GM12878 (cell line): Measurements from ENCODE around the gene NPM1. TPM values are rescaled to one million over a fixed set of nuclear protein-coding genes. Genes with fewer than 3 reads are reported as not detected.

Source experiments
- ATAC-seq: fragments of 200-7000 bp; cut with Tn5 transposase; 3 replicates; pipeline ENCODE4 v1.9.1; 2020; ENCODE audit warnings: mild to moderate bottlenecking, moderate library complexity
- BruUV-seq: library from RNA; stranded (reverse); fragments of 400-500 nt; replicated peaks from 2 replicates; lab custom pipeline; 2021; lab: Mats Ljungman, UMichigan
- CTCF ChIA-PET: fragments of 300-600 bp; sonication (Branson Sonifier 250); formaldehyde crosslinking; extraction: SDS; loops from one replicate; lab custom pipeline; 2021; ENCODE audit warnings: inconsistent platforms; lab: Yijun Ruan, JAX
- POLR2A ChIA-PET: fragments of 350-600 bp; formaldehyde crosslinking; extraction: SDS; loops from one replicate; lab custom pipeline; 2021; ENCODE audit warnings: inconsistent platforms; lab: Charles Lee
- RAD21 ChIA-PET: fragments of 300-600 bp; sonication (Branson Sonifier 250); formaldehyde crosslinking; loops from one replicate; lab custom pipeline; 2023; ENCODE audit warnings: antibody characterized with exemption; ENCODE audit not compliant: unreplicated experiment; lab: Charles Lee
- SMC1A ChIA-PET: fragments of 300-600 bp; sonication (Branson Sonifier 250); formaldehyde crosslinking; loops from one replicate; lab custom pipeline; 2023; ENCODE audit not compliant: unreplicated experiment, uncharacterized antibody; lab: Charles Lee
- DNase-seq: peaks from one replicate; pipeline ENCODE4 v3.0.0-alpha.2; 2011; ENCODE audit warnings: low read depth, low spot score
- FAIRE-seq: peaks from 3 replicates; lab custom pipeline; 2011; peaks lifted over from hg19 to GRCh38; lab: Jason Lieb, UNC
- H2AFZ ChIP-seq: 2 replicates; pipeline ENCODE4 v1.6.0; 2011; ENCODE audit warnings: low read depth, low read length, control low read depth; ENCODE audit not compliant: control insufficient read depth
- H3K27ac ChIP-seq: 2 replicates; pipeline ENCODE4 v1.5.1; 2011; ENCODE audit warnings: control low read depth; ENCODE audit not compliant: control insufficient read depth, insufficient read depth
- H3K27me3 ChIP-seq, 2 experiments: replicated peaks in 1 of 2; 2 replicates each; pipeline versions ENCODE4 v1.6.0 to v1.6.1; 2011; ENCODE audit warnings: low read length in 1 of 2; ENCODE audit not compliant: control insufficient read depth in 2 of 2, insufficient read depth in 2 of 2
- H3K36me3 ChIP-seq, 2 experiments: 2 replicates each; pipeline ENCODE4 v1.5.1; 2011; ENCODE audit warnings: low read length in 1 of 2; ENCODE audit not compliant: control insufficient read depth in 2 of 2, insufficient read depth in 2 of 2
- H3K4me1 ChIP-seq: 2 replicates; pipeline ENCODE4 v1.6.1; 2011; ENCODE audit warnings: mild to moderate bottlenecking, low read length, moderate library complexity, mixed read lengths; ENCODE audit not compliant: control insufficient read depth, insufficient read depth
- H3K4me2 ChIP-seq: 2 replicates; pipeline ENCODE4 v1.6.0; 2011; ENCODE audit warnings: control low read depth; ENCODE audit not compliant: control insufficient read depth, insufficient read depth
- H3K4me3 ChIP-seq: fragments of 200-600 bp; sonication (generic); 2 replicates; pipeline ENCODE4 v1.5.1; 2016
- H3K79me2 ChIP-seq: 2 replicates; pipeline ENCODE4 v1.6.0; 2011; ENCODE audit warnings: low read length; ENCODE audit not compliant: control insufficient read depth, insufficient read depth
- H3K9ac ChIP-seq: 2 replicates; pipeline ENCODE4 v1.8.0; 2011; ENCODE audit warnings: low read length, control low read depth, mixed read lengths; ENCODE audit not compliant: control insufficient read depth, insufficient read depth
- H3K9me3 ChIP-seq: replicated peaks from 3 replicates; pipeline ENCODE4 v1.5.1; 2011; ENCODE audit warnings: mild to moderate bottlenecking, low read length; ENCODE audit not compliant: control insufficient read depth, insufficient read depth
- H4K20me1 ChIP-seq: 2 replicates; pipeline ENCODE4 v1.6.0; 2011; ENCODE audit not compliant: control insufficient read depth, insufficient read depth
- ATF7 ChIP-seq: fragments of 450-650 bp; IDR thresholded peaks from 2 replicates; pipeline ENCODE4 v1.6.1; 2016; ENCODE audit warnings: low read depth, mild to moderate bottlenecking
- BHLHE40 ChIP-seq, 2 experiments: fragments of 450-650 bp in 1 of 2; IDR thresholded peaks; 2 replicates each; pipeline ENCODE4 v1.6.1; 2011 to 2017; ENCODE audit warnings: low read depth in 2 of 2, borderline replicate concordance in 1 of 2, improper control_type of control experiment in 1 of 2, low read length in 1 of 2, mild to moderate bottlenecking in 1 of 2
- CHD4 ChIP-seq: fragments of 200-600 bp; sonication (generic); IDR thresholded peaks from 2 replicates; pipeline ENCODE4 v1.6.1; 2016; ENCODE audit warnings: mild to moderate bottlenecking
- EGR1 ChIP-seq, 2 experiments: IDR thresholded peaks; 1 replicate in 1 of 2; 2 replicates in 1 of 2; pipeline ENCODE4 v1.6.1; 2011 to 2012; ENCODE audit warnings: low read depth in 2 of 2, low read length in 2 of 2, borderline replicate concordance in 1 of 2, mild to moderate bottlenecking in 1 of 2, moderate library complexity in 1 of 2
- HDGF ChIP-seq: fragments of 450-650 bp; IDR thresholded peaks from 2 replicates; pipeline ENCODE4 v1.6.1; 2016; ENCODE audit warnings: antibody characterized with exemption
- KLF5 ChIP-seq: fragments of 450-650 bp; IDR thresholded peaks from 2 replicates; pipeline ENCODE4 v1.6.1; 2014; ENCODE audit warnings: mild to moderate bottlenecking; ENCODE audit not compliant: partially characterized antibody
- NFXL1 ChIP-seq: fragments of 450-650 bp; IDR thresholded peaks from 2 replicates; pipeline ENCODE4 v1.6.1; 2017; ENCODE audit warnings: antibody characterized with exemption, mild to moderate bottlenecking, borderline replicate concordance
- NFYA ChIP-seq: IDR thresholded peaks from 2 replicates; pipeline ENCODE4 v1.6.1; 2011; ENCODE audit warnings: low read depth, mild to moderate bottlenecking, low read length, improper control_type of control experiment, borderline replicate concordance
- NRF1 ChIP-seq: conservative IDR thresholded peaks from 2 replicates; pipeline ENCODE4 v1.6.1; 2011; ENCODE audit warnings: mild to moderate bottlenecking, low read depth, low read length, improper control_type of control experiment
- POLR2A ChIP-seq: IDR thresholded peaks from 2 replicates; pipeline ENCODE4 v1.6.1; 2011; ENCODE audit warnings: low read depth, mild to moderate bottlenecking, low read length
- RAD51 ChIP-seq: fragments of 450-650 bp; IDR thresholded peaks from 2 replicates; pipeline ENCODE4 v1.6.1; 2016; ENCODE audit warnings: moderate library complexity, mild to moderate bottlenecking, inconsistent platforms
- RELA ChIP-seq: fragments of 450-650 bp; IDR thresholded peaks from 2 replicates; pipeline ENCODE4 v1.8.0; 2014; ENCODE audit warnings: borderline replicate concordance; ENCODE audit not compliant: partially characterized antibody
- SIX5 ChIP-seq: IDR thresholded peaks from 2 replicates; pipeline ENCODE4 v1.6.1; 2011; ENCODE audit warnings: mild to moderate bottlenecking, low read depth, low read length, moderate library complexity; ENCODE audit not compliant: severe bottlenecking
- SPI1 ChIP-seq: IDR thresholded peaks from 2 replicates; pipeline ENCODE4 v1.6.1; 2011; ENCODE audit warnings: low read depth, mild to moderate bottlenecking, low read length, moderate library complexity, borderline replicate concordance; ENCODE audit not compliant: insufficient read depth
- TCF7 ChIP-seq: IDR thresholded peaks from 2 replicates; pipeline ENCODE4 v1.6.1; 2014; ENCODE audit warnings: antibody characterized with exemption, borderline replicate concordance
- YBX1 ChIP-seq: fragments of 450-650 bp; IDR thresholded peaks from 2 replicates; pipeline ENCODE4 v1.6.1; 2016; ENCODE audit warnings: antibody characterized with exemption
- WGBS: methylation state at CpG from one replicate; pipeline ENCODE4 v1.1.6; 2016; ENCODE audit warnings: low lambda C conversion rate; ENCODE audit not compliant: insufficient replicate concordance, insufficient coverage; ENCODE audit errors: missing lambda C conversion rate; 5-methylcytosine and 5-hydroxymethylcytosine counted together
- in situ Hi-C: fragments of 300-500 bp; cut with MboI; formaldehyde crosslinking; loops from 9 replicates; pipeline ENCODE4 v1.14.3; 2018; ENCODE audit warnings: mixed read lengths
- intact Hi-C: fragments of 100-400 bp; cut with micrococcal nuclease; formaldehyde crosslinking; loops from one replicate; pipeline ENCODE4 v1.14.2; 2022; ENCODE audit not compliant: unreplicated experiment
- polyA plus RNA-seq, 11 experiments: library from polyadenylated mRNA; depleted of rRNA in 4 of 11; unstranded in 6 of 11; stranded (reverse) in 5 of 11; fragments of >200 nt; fragmentation: Nextera tagmentation in 4 of 11; fragmentation: Illumina TruSeq in 1 of 11; extraction: Ambion mirVana in 4 of 11; extraction: Trizol in 1 of 11; gene quantifications; 1 replicate in 1 of 11; 2 replicates in 10 of 11; pipeline versions ENCODE4 v1.2.1 to v1.2.3, GENCODE V29; 2011 to 2016; ENCODE audit warnings: inconsistent platforms in 2 of 11, missing spikeins in 2 of 11, low read depth in 1 of 11
- total RNA-seq, 4 experiments: library from RNA; depleted of rRNA in 3 of 4; stranded (reverse); fragments of >200 nt in 3 of 4; fragmentation: Illumina TruSeq in 1 of 4; extraction: Trizol in 1 of 4; gene quantifications; 2 replicates each; pipeline versions ENCODE4 v1.2.1 to v1.2.3, GENCODE V29; 2013 to 2021
- TF ChIP-seq, protein P1 (sequence below): IDR thresholded peaks from 2 replicates; pipeline ENCODE4 v1.6.1; 2012; ENCODE audit warnings: low read depth, low read length, improper control_type of control experiment
- TF ChIP-seq, protein P2 (sequence below): fragments of 450-650 bp; formaldehyde crosslinking; IDR thresholded peaks from 2 replicates; pipeline ENCODE4 v1.5.0; 2022; ENCODE audit warnings: mild to moderate bottlenecking, missing genetic modification characterization
- TF ChIP-seq, protein P3 (sequence below): fragments of 450-650 bp; IDR thresholded peaks from 2 replicates; pipeline ENCODE4 v1.6.1; 2017; ENCODE audit warnings: borderline replicate concordance

NPM1 gene
- total and polyA plus RNA-seq, 10 of the 15 experiments (the other 5 are each of a cell fraction or from before 2014, with no cell fraction given) = 1,843 to 5,466 (median 2,866) TPM

DNA sequence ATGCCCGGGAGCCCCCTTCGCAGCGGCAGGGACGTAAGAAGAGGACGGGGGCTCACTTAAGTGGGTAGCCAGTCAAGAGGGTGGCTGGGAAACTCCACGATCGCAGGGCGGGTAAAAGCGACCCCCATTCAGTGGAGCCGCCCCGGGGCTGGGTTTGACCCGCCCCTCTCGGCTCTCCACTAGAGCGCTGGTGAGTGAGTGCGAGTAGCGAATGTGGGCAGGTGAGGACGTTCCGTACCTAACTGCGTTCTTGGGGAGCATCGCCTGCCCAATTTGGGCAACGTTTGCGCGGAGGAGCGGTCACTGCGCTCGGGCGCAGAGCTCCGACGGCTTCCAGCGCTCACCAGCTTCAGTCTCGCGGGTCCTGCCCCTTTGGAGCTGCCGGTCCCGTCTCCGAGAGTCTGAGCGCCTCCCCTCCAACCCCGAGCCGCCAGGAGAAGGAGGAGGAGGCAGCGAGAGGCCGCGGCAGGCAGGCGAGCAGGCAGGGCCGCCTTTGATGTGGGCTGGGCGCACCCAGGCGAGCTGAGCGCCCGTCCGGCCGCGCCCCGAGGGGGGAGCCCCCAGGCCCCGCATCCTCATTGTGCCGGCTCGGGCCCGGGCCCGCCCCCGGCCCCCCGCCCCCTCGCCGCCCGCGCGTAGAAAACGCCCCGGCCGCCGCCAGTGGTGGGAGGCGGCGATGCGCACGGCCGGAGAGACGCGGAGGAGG, 31.5 kb downstream of the NPM1 start, which contains the start of gene FGF18:
Gene FGF18 (plus strand): TSS at position 666 of the 706 bp plus-strand sequence. CDS start 553 bp downstream, outside the sequence.
- Histone ChIP-seq H3K9ac (no peak within 1 kb of the TSS), H3K4me3 (peak within 1 kb of the TSS; percentile 55; the same call in 1 of the 2 replicates), H3K27ac (no peak within 1 kb of the TSS), H3K27me3 (peaks cover 4 to 5% of the 10 kb centered on the region in 2 experiments; a peak in 3 of 4 replicates), H3K4me1 (peaks cover 7% of the 10 kb centered on the region), H3K9me3 (no peaks in the 10 kb centered on the region), H3K79me2 (no peaks in the 10 kb centered on the region), H3K4me2 (peak within 1 kb of the TSS; percentile 95), H3K36me3 (no peaks in the 10 kb centered on the region; a peak in 1 of 4 replicates), H2AFZ (peak within 1 kb of the TSS; percentile 12; the same call in 1 of the 2 replicates), H4K20me1 (no peaks in the 10 kb centered on the region)
- intact Hi-C loops (loop anchor here (1.0 to 10.0 kb wide), 4 partner anchors 433 to 621 kb away; partner anchors contain the start of gene FBXW11), in situ Hi-C loops (loop anchor here (5.0 to 25.0 kb wide), 3 partner anchors 488 to 868 kb away; partner anchors contain the start of gene UBTD2)
- FAIRE-seq (no peak), DNase-seq (no peak), ATAC-seq (peak; percentile 74)
- POLR2A ChIA-PET = interaction anchor here (0.6 kb wide), 2 partner anchors 52 to 768 kb away, joined by 3 to 5 read pairs; no protein-coding TSS in a partner anchor
- CTCF ChIA-PET = interaction anchor here (0.6 to 2.3 kb wide), 17 partner anchors 11 to 640 kb away, joined by 3 to 11 read pairs (median 5); no protein-coding TSS in a partner anchor
- SMC1A ChIA-PET = interaction anchor here (0.9 to 1.9 kb wide), 5 partner anchors 8 to 588 kb away, joined by 3 to 11 read pairs (median 3); partner anchors contain the start of gene FBXW11
- RAD21 ChIA-PET = interaction anchor here (0.6 to 2.1 kb wide), 6 partner anchors 65 to 493 kb away, joined by 3 to 17 read pairs (median 3); no protein-coding TSS in a partner anchor
- no TSS peak for BruUV-seq
- WGBS = 1% methylated on average over 45 of the region's 74 CpGs
- TF ChIP-seq RAD51 (no peak), CHD4 (no peak), NRF1 (no peak), BHLHE40 (IDR thresholded peaks at IDR 0.05; ENCODE audit: borderline replicate concordance in 1 of 2, low read depth in 2 of 2, low read length in 1 of 2) (peak in 1 of 2 experiments; percentile 58; a peak in 2 of 4 replicates), SIX5 (no peak), KLF5 (no peak), NFYA (no peak), YBX1 (no peak), RELA (no peak), ATF7 (no peak), TCF7 (peak; percentile 78), SPI1 (no peak), EGR1 (IDR thresholded peaks at IDR 0.05; ENCODE audit: borderline replicate concordance in 1 of 2, low read depth in 2 of 2, low read length in 2 of 2) (peak in 1 of 2 experiments; percentile 72; a peak in 2 of 3 replicates), NFXL1 (no peak), POLR2A (no peak), HDGF (no peak)
- TF ChIP-seq, protein P1, sequence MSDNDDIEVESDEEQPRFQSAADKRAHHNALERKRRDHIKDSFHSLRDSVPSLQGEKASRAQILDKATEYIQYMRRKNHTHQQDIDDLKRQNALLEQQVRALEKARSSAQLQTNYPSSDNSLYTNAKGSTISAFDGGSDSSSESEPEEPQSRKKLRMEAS = no peak
- TF ChIP-seq, protein P2, sequence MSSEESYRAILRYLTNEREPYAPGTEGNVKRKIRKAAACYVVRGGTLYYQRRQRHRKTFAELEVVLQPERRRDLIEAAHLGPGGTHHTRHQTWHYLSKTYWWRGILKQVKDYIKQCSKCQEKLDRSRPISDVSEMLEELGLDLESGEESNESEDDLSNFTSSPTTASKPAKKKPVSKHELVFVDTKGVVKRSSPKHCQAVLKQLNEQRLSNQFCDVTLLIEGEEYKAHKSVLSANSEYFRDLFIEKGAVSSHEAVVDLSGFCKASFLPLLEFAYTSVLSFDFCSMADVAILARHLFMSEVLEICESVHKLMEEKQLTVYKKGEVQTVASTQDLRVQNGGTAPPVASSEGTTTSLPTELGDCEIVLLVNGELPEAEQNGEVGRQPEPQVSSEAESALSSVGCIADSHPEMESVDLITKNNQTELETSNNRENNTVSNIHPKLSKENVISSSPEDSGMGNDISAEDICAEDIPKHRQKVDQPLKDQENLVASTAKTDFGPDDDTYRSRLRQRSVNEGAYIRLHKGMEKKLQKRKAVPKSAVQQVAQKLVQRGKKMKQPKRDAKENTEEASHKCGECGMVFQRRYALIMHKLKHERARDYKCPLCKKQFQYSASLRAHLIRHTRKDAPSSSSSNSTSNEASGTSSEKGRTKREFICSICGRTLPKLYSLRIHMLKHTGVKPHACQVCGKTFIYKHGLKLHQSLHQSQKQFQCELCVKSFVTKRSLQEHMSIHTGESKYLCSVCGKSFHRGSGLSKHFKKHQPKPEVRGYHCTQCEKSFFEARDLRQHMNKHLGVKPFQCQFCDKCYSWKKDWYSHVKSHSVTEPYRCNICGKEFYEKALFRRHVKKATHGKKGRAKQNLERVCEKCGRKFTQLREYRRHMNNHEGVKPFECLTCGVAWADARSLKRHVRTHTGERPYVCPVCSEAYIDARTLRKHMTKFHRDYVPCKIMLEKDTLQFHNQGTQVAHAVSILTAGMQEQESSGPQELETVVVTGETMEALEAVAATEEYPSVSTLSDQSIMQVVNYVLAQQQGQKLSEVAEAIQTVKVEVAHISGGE (CRISPR knock-in tag) = no peak
- TF ChIP-seq, protein P3, sequence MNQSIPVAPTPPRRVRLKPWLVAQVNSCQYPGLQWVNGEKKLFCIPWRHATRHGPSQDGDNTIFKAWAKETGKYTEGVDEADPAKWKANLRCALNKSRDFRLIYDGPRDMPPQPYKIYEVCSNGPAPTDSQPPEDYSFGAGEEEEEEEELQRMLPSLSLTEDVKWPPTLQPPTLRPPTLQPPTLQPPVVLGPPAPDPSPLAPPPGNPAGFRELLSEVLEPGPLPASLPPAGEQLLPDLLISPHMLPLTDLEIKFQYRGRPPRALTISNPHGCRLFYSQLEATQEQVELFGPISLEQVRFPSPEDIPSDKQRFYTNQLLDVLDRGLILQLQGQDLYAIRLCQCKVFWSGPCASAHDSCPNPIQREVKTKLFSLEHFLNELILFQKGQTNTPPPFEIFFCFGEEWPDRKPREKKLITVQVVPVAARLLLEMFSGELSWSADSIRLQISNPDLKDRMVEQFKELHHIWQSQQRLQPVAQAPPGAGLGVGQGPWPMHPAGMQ = no peak
